Measurements from ENCODE around the gene RNF146. TPM values are rescaled to one million over a fixed set of nuclear protein-coding genes. Genes with fewer than 3 reads are reported as not detected.
"Not testable (repeated sequence)": the region's sequence is repeated elsewhere in the genome, so short reads cannot be mapped to it uniquely, and the experiment has no call there.

Gene RNF146
- total and polyA plus RNA-seq, 4 experiments from 2014 or later, result 12.8 to 39.9 (median 27.3) TPM

GRCh38 chr6:127305741-127306140, 39.1 kb downstream of the RNF146 start:
- no peaks in the 10 kb centered on the region for H3K4me1 ChIP-seq (ENCODE audit: insufficient read depth, low read length)
- peaks cover 34 to 38% of the 10 kb centered on the region in 2 donors for H3K36me3 Mint-ChIP-seq
- peaks cover 0 to 6% (median 0%) of the 10 kb centered on the region in 8 donors for H3K9me3 Mint-ChIP-seq
- ChIA-PET POLR2A (ENCODE audit: partially characterized antibody) (no interaction called here), CTCF (ENCODE audit: partially characterized antibody) (interaction anchor here (1.0 to 7.6 kb wide), 7 partner anchors 9 to 234 kb away, joined by 3 to 60 read pairs (median 16); partner anchors contain the start of gene RNF146)
- H3K9me3 ChIP-seq (ENCODE audit: control insufficient read depth in 1 of 2, low read length in 2 of 2), result no peaks in the 10 kb centered on the region
- H3K27ac ChIP-seq (ENCODE audit: low read depth, low read length), result no peak overlapping the region
- H3K4me1 Mint-ChIP-seq, result peaks cover 29 to 60% (median 46%) of the 10 kb centered on the region in 4 donors
- intact Hi-C loops (cut with micrococcal nuclease), result loop anchor here (1.0 kb wide), 1 partner anchor 115 kb away; no protein-coding TSS in a partner anchor
- H3K27me3 Mint-ChIP-seq, result no peaks in the 10 kb centered on the region
- no peaks in the 10 kb centered on the region for H3K36me3 ChIP-seq (ENCODE audit: insufficient read depth, low read length)
- no peak overlapping the region for H3K4me3 ChIP-seq (ENCODE audit: low read length in 2 of 2)
- H3K27me3 ChIP-seq (ENCODE audit: insufficient read depth, low read length), result no peaks in the 10 kb centered on the region
- peak overlapping the region in 3 of 7 donors; percentile 20 to 67 (median 20) for H3K27ac Mint-ChIP-seq
- no peak for DNase-seq
- no peak overlapping the region for H3K4me3 Mint-ChIP-seq

- H3K36me3 Mint-ChIP-seq, result peaks cover 32 to 33% of the 10 kb centered on the region in 2 donors
- no peak overlapping the region for H3K4me3 ChIP-seq (ENCODE audit: low read length in 2 of 2)
- H3K9me3 ChIP-seq (ENCODE audit: control insufficient read depth in 1 of 2, low read length in 2 of 2), result no peaks in the 10 kb centered on the region
- H3K4me3 Mint-ChIP-seq, result no peak overlapping the region
- no peak overlapping the region for H3K27ac Mint-ChIP-seq
- POLR2A ChIA-PET (ENCODE audit: partially characterized antibody), result no interaction called here
- no peaks in the 10 kb centered on the region for H3K27me3 ChIP-seq (ENCODE audit: insufficient read depth, low read length)
- H3K4me1 Mint-ChIP-seq, result peaks cover 0 to 19% (median 14%) of the 10 kb centered on the region in 4 donors
- no peaks in the 10 kb centered on the region for H3K27me3 Mint-ChIP-seq
- intact Hi-C loops (cut with micrococcal nuclease), result no loop called here
- CTCF ChIA-PET (ENCODE audit: partially characterized antibody), result interaction anchor here (1.1 to 4.7 kb wide), 2 partner anchors 14 to 51 kb away, joined by 3 to 23 read pairs; partner anchors contain the start of gene RNF146
- H3K36me3 ChIP-seq (ENCODE audit: insufficient read depth, low read length), result no peaks in the 10 kb centered on the region
- DNase-seq, result no peak
- H3K9me3 Mint-ChIP-seq, result no peaks in the 10 kb centered on the region
- H3K4me1 ChIP-seq (ENCODE audit: insufficient read depth, low read length), result no peaks in the 10 kb centered on the region
- no peak overlapping the region for H3K27ac ChIP-seq (ENCODE audit: low read depth, low read length)
Measured at GRCh38 chr6:127317388-127318128, 50.9 kb downstream of the RNF146 start.

- CTCF ChIA-PET (ENCODE audit: partially characterized antibody), result interaction anchor here (0.6 to 1.6 kb wide), 4 partner anchors 15 to 196 kb away, joined by 3 to 4 read pairs (median 4); no protein-coding TSS in a partner anchor
- no peak overlapping the region for H3K27ac ChIP-seq (ENCODE audit: low read depth, low read length)
- H3K27ac Mint-ChIP-seq, result peak overlapping the region in 1 of 7 donors; percentile 74
- H3K4me1 ChIP-seq (ENCODE audit: insufficient read depth, low read length), result no peaks in the 10 kb centered on the region
- no peak for DNase-seq
- peaks cover 0 to 19% (median 15%) of the 10 kb centered on the region in 4 donors for H3K4me1 Mint-ChIP-seq
- H3K27me3 ChIP-seq (ENCODE audit: insufficient read depth, low read length), result no peaks in the 10 kb centered on the region
- POLR2A ChIA-PET (ENCODE audit: partially characterized antibody), result interaction anchor here (0.7 to 0.8 kb wide), 2 partner anchors 37 to 959 kb away, joined by 3 to 4 read pairs; no protein-coding TSS in a partner anchor
- H3K4me3 ChIP-seq (ENCODE audit: low read length in 2 of 2), result no peak overlapping the region
- H3K9me3 ChIP-seq (ENCODE audit: control insufficient read depth in 1 of 2, low read length in 2 of 2), result no peaks in the 10 kb centered on the region
- peaks cover 5% of the 10 kb centered on the region for H3K36me3 ChIP-seq (ENCODE audit: insufficient read depth, low read length)
- no peaks in the 10 kb centered on the region for H3K9me3 Mint-ChIP-seq
- intact Hi-C loops (cut with micrococcal nuclease), result no loop called here
- H3K27me3 Mint-ChIP-seq, result no peaks in the 10 kb centered on the region
- no peak overlapping the region for H3K4me3 Mint-ChIP-seq
- H3K36me3 Mint-ChIP-seq, result peaks cover 28 to 42% of the 10 kb centered on the region in 2 donors
Measured at GRCh38 chr6:127319686-127320085, 53.0 kb downstream of the RNF146 start.

GRCh38 chr6:127328043-127328609, 61.5 kb downstream of the RNF146 start:
- ChIA-PET CTCF (ENCODE audit: partially characterized antibody) (no interaction called here), POLR2A (ENCODE audit: partially characterized antibody) (no interaction called here)
- Mint-ChIP-seq H3K4me3 (no peak overlapping the region), H3K4me1 (peaks cover 2 to 12% (median 11%) of the 10 kb centered on the region in 4 donors), H3K27me3 (no peaks in the 10 kb centered on the region), H3K36me3 (peaks cover 30 to 51% of the 10 kb centered on the region in 2 donors), H3K27ac (no peak overlapping the region), H3K9me3 (no peaks in the 10 kb centered on the region)
- H3K27ac ChIP-seq (ENCODE audit: low read depth, low read length), result no peak overlapping the region
- no peaks in the 10 kb centered on the region for H3K9me3 ChIP-seq (ENCODE audit: control insufficient read depth in 1 of 2, low read length in 2 of 2)
- H3K36me3 ChIP-seq (ENCODE audit: insufficient read depth, low read length), result peaks cover 4% of the 10 kb centered on the region
- intact Hi-C loops (cut with micrococcal nuclease), result no loop called here
- H3K27me3 ChIP-seq (ENCODE audit: insufficient read depth, low read length), result no peaks in the 10 kb centered on the region
- DNase-seq, result no peak
- H3K4me1 ChIP-seq (ENCODE audit: insufficient read depth, low read length), result no peaks in the 10 kb centered on the region
- H3K4me3 ChIP-seq (ENCODE audit: low read length in 2 of 2), result no peak overlapping the region

- H3K4me3 Mint-ChIP-seq; intact Hi-C loops (cut with micrococcal nuclease); H3K36me3 ChIP-seq (ENCODE audit: insufficient read depth, low read length); H3K27ac ChIP-seq (ENCODE audit: low read depth, low read length); H3K4me1 ChIP-seq (ENCODE audit: insufficient read depth, low read length); H3K27me3 ChIP-seq (ENCODE audit: insufficient read depth, low read length); H3K9me3 Mint-ChIP-seq; H3K9me3 ChIP-seq (ENCODE audit: control insufficient read depth in 1 of 2, low read length in 2 of 2); H3K27me3 Mint-ChIP-seq; DNase-seq; CTCF ChIA-PET (ENCODE audit: partially characterized antibody); H3K4me3 ChIP-seq (ENCODE audit: low read length in 2 of 2): not testable (repeated sequence)
- H3K27ac Mint-ChIP-seq, result peak overlapping the region in 2 of 7 donors; percentile 19 to 60
- peaks cover 18 to 26% of the 10 kb centered on the region in 2 donors for H3K36me3 Mint-ChIP-seq
- peaks cover 16 to 38% (median 22%) of the 10 kb centered on the region in 4 donors for H3K4me1 Mint-ChIP-seq
- POLR2A ChIA-PET (ENCODE audit: partially characterized antibody), result interaction anchor here (0.6 to 0.7 kb wide), 2 partner anchors 10 to 1535 kb away, joined by 3 to 4 read pairs; no protein-coding TSS in a partner anchor
Measured at GRCh38 chr6:127331256-127331655, 64.6 kb downstream of the RNF146 start.

GRCh38 chr6:127332383-127332961, 65.8 kb downstream of the RNF146 start:
- H3K4me1 Mint-ChIP-seq, result peaks cover 18 to 48% (median 25%) of the 10 kb centered on the region in 4 donors
- intact Hi-C loops (cut with micrococcal nuclease), result no loop called here
- no peaks in the 10 kb centered on the region for H3K27me3 Mint-ChIP-seq
- peaks cover 11 to 19% of the 10 kb centered on the region in 2 donors for H3K36me3 Mint-ChIP-seq
- POLR2A ChIA-PET (ENCODE audit: partially characterized antibody), result interaction anchor here (1.0 kb wide), 1 partner anchor 10 kb away, joined by 4 read pairs; no protein-coding TSS in a partner anchor
- H3K9me3 Mint-ChIP-seq, result no peaks in the 10 kb centered on the region
- H3K27ac Mint-ChIP-seq, result peak overlapping the region in 3 of 7 donors; percentile 3 to 66 (median 24)
- Histone ChIP-seq H3K9me3 (ENCODE audit: control insufficient read depth in 1 of 2, low read length in 2 of 2) (no peaks in the 10 kb centered on the region), H3K4me3 (ENCODE audit: low read length in 2 of 2) (no peak overlapping the region), H3K36me3 (ENCODE audit: insufficient read depth, low read length) (no peaks in the 10 kb centered on the region), H3K4me1 (ENCODE audit: insufficient read depth, low read length) (no peaks in the 10 kb centered on the region), H3K27me3 (ENCODE audit: insufficient read depth, low read length) (no peaks in the 10 kb centered on the region), H3K27ac (ENCODE audit: low read depth, low read length) (no peak overlapping the region)
- CTCF ChIA-PET (ENCODE audit: partially characterized antibody), result no interaction called here
- no peak for DNase-seq
- no peak overlapping the region for H3K4me3 Mint-ChIP-seq
